Activated naive CD8-positive, alpha-beta T cell treated with anti-CD3 and anti-CD28 coated beads for 36 hours (primary cell): ENCODE data around the gene TREX2. TPM values are rescaled to one million over a fixed set of nuclear protein-coding genes. Genes with fewer than 3 reads are reported as not detected.

Source experiments
- DNase-seq: peaks from one replicate; pipeline ENCODE4 v3.0.0; 2021
- H3K27ac Mint-ChIP-seq: one replicate; pipeline ENCODE4 v1.8.0; 2022; ENCODE audit warnings: mild to moderate bottlenecking, moderate library complexity, mixed read lengths
- H3K27me3 Mint-ChIP-seq: one replicate; pipeline ENCODE4 v1.8.0; 2022; ENCODE audit warnings: mild to moderate bottlenecking, mixed read lengths
- H3K36me3 Mint-ChIP-seq: one replicate; pipeline ENCODE4 v1.8.0; 2021; ENCODE audit warnings: mild to moderate bottlenecking, mixed read lengths
- H3K4me1 Mint-ChIP-seq: one replicate; pipeline ENCODE4 v1.8.0; 2021; ENCODE audit warnings: mixed read lengths
- H3K4me3 Mint-ChIP-seq: one replicate; pipeline ENCODE4 v1.8.0; 2022; ENCODE audit warnings: mild to moderate bottlenecking, moderate library complexity, mixed read lengths
- H3K9me3 Mint-ChIP-seq: one replicate; pipeline ENCODE4 v1.8.0; 2022; ENCODE audit warnings: mixed read lengths
- total RNA-seq, 2 experiments: library from RNA; stranded (reverse); gene quantifications; one replicate each; pipeline ENCODE4 v1.2.3, GENCODE V29; 2021

The TREX2 gene
- total RNA-seq, 2 experiments from 2014 or later = 1.8 to 2.1 TPM

DNA sequence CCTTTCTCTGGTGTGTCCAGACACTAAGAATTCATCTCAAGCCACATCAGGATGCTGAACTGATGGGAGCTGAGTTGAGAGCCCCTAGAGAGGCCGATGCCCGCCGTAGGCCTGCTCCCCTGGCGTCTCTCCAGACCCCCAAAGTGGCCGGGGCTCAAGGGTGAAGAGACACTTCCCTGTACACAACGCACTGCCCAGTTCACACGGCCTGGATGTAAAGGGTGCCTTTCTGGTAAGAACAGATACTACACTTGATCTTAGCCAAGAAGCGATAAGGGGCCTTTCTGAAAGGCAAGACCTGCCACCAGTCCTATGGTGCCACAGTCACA, 5.1 kb upstream of the TREX2 start:
- Mint-ChIP-seq H3K9me3 (no peaks in the 10 kb centered on the region), H3K36me3 (no peaks in the 10 kb centered on the region), H3K4me3 (no peak overlapping the region), H3K27me3 (no peaks in the 10 kb centered on the region), H3K27ac (no peak overlapping the region), H3K4me1 (no peaks in the 10 kb centered on the region)
- no peak for DNase-seq

GRCh38 chrX:153450114-153450948, 4.5 kb upstream of the TREX2 start:
- H3K36me3 Mint-ChIP-seq = no peaks in the 10 kb centered on the region
- no peak overlapping the region for H3K27ac Mint-ChIP-seq
- H3K4me3 Mint-ChIP-seq = no peak overlapping the region
- no peaks in the 10 kb centered on the region for H3K4me1 Mint-ChIP-seq
- H3K9me3 Mint-ChIP-seq = no peaks in the 10 kb centered on the region
- H3K27me3 Mint-ChIP-seq = no peaks in the 10 kb centered on the region
- DNase-seq = no peak

DNA sequence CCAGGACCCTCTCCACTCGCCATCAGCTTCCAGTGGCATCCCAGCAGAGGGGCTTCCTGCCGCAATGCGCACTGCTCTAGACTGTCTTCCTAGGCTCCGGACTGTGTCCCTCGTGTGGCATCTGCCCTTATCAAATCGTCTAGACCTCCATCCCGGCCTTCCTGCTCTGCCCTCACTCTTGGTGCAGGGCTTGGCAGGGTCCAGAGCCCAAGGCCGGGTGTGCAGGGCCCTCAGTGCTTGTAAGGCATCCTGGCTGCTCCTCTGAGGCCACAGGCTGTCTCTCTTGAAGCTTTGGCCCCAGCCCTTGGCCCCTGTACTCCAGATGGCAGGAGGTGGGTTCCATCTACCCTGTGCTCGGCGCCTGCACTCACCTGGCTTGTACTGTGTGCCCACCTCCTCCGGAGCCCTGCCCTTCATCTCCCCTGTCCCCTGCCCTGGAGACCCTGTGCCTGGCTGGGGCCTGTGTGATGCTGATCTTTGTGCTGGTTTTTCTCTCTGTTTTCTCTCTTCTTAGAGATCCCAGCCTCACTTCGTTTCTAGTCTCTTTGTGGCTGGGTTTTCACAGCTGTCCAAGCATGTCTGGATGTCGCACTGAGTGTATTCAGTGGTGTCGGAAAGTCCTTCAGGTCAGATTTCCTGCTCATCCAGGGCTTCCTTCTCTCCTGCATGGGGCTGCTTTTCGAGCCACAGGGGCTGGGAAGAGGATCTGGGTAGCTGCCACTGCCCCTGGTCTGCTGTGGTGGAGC, 3.7 kb upstream of the TREX2 start:
- no peak overlapping the region for H3K4me3 Mint-ChIP-seq
- DNase-seq = no peak
- no peaks in the 10 kb centered on the region for H3K9me3 Mint-ChIP-seq
- no peaks in the 10 kb centered on the region for H3K36me3 Mint-ChIP-seq
- H3K27ac Mint-ChIP-seq = no peak overlapping the region
- H3K27me3 Mint-ChIP-seq = no peaks in the 10 kb centered on the region
- no peaks in the 10 kb centered on the region for H3K4me1 Mint-ChIP-seq

GRCh38 chrX:153448556-153449367, 2.9 kb upstream of the TREX2 start:
- Mint-ChIP-seq H3K4me3 (no peak overlapping the region), H3K27me3 (no peaks in the 10 kb centered on the region), H3K27ac (no peak overlapping the region), H3K4me1 (no peaks in the 10 kb centered on the region), H3K9me3 (no peaks in the 10 kb centered on the region), H3K36me3 (no peaks in the 10 kb centered on the region)
- DNase-seq = no peak

- no peaks in the 10 kb centered on the region for H3K36me3 Mint-ChIP-seq
- H3K9me3 Mint-ChIP-seq = no peaks in the 10 kb centered on the region
- no peak overlapping the region for H3K27ac Mint-ChIP-seq
Observed at GRCh38 chrX:153447581-153447960, 1.7 kb upstream of the TREX2 start.

DNA sequence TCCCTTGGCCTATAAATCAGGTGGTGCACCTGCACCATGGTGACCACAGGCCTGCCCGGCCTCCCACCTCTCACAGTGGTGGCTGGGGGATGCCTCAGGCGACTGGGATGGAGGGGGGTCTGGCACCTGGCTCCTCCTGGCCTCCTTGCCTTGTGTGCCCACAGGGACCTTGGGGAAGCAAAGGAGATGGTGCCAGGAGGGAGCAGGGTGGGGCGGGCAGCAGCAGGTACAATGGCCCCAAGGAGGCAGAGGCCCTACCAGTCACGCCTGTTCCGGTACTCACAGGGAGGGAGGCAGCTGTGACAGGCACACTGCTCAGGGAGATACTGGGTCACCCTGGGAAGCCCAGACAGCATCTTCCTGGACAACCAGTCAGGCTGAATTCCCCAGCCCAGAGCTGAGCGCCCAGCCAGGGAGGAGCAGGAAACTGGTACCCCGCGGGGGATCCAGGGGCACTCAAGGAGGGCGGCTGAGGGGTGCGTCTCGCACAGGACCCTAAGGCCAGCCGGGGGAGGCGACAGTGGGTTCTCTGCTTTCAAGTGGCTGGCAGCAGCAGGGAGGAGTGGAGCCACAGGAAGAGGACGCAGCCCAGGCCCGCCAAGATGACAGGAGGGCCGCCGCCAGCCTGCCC, 1.2 kb upstream of the TREX2 start:
- no peak for DNase-seq
- Mint-ChIP-seq H3K27ac (no peak overlapping the region), H3K36me3 (no peaks in the 10 kb centered on the region), H3K4me3 (no peak overlapping the region), H3K4me1 (no peaks in the 10 kb centered on the region), H3K9me3 (no peaks in the 10 kb centered on the region), H3K27me3 (no peaks in the 10 kb centered on the region)

More at GRCh38 chrX:153447581-153447960, 1.7 kb upstream of the TREX2 start:
- no peaks in the 10 kb centered on the region for H3K4me1 Mint-ChIP-seq
- no peaks in the 10 kb centered on the region for H3K27me3 Mint-ChIP-seq
- no peak for DNase-seq
- H3K4me3 Mint-ChIP-seq = no peak overlapping the region

- Mint-ChIP-seq H3K4me1 (no peaks in the 10 kb centered on the region), H3K4me3 (no peak overlapping the region), H3K36me3 (no peaks in the 10 kb centered on the region), H3K9me3 (no peaks in the 10 kb centered on the region), H3K27me3 (no peaks in the 10 kb centered on the region), H3K27ac (no peak overlapping the region)
- no peak for DNase-seq
Observed at GRCh38 chrX:153446636-153446936, 730 bp upstream of the TREX2 start.

GRCh38 chrX:153445106-153445855, 575 bp downstream of the TREX2 start:
- no peaks in the 10 kb centered on the region for H3K27me3 Mint-ChIP-seq
- no peaks in the 10 kb centered on the region for H3K4me1 Mint-ChIP-seq

GRCh38 chrX:153444333-153445011, 1.4 kb downstream of the TREX2 start:
- Mint-ChIP-seq H3K4me3 (no peak overlapping the region), H3K9me3 (no peaks in the 10 kb centered on the region), H3K27me3 (no peaks in the 10 kb centered on the region), H3K36me3 (no peaks in the 10 kb centered on the region), H3K4me1 (no peaks in the 10 kb centered on the region), H3K27ac (no peak overlapping the region)
- no peak for DNase-seq

More at GRCh38 chrX:153445106-153445855, 575 bp downstream of the TREX2 start:
- no peak overlapping the region for H3K27ac Mint-ChIP-seq
- no peaks in the 10 kb centered on the region for H3K36me3 Mint-ChIP-seq
- H3K9me3 Mint-ChIP-seq = no peaks in the 10 kb centered on the region
- H3K4me3 Mint-ChIP-seq = no peak overlapping the region
- DNase-seq = no peak

DNA sequence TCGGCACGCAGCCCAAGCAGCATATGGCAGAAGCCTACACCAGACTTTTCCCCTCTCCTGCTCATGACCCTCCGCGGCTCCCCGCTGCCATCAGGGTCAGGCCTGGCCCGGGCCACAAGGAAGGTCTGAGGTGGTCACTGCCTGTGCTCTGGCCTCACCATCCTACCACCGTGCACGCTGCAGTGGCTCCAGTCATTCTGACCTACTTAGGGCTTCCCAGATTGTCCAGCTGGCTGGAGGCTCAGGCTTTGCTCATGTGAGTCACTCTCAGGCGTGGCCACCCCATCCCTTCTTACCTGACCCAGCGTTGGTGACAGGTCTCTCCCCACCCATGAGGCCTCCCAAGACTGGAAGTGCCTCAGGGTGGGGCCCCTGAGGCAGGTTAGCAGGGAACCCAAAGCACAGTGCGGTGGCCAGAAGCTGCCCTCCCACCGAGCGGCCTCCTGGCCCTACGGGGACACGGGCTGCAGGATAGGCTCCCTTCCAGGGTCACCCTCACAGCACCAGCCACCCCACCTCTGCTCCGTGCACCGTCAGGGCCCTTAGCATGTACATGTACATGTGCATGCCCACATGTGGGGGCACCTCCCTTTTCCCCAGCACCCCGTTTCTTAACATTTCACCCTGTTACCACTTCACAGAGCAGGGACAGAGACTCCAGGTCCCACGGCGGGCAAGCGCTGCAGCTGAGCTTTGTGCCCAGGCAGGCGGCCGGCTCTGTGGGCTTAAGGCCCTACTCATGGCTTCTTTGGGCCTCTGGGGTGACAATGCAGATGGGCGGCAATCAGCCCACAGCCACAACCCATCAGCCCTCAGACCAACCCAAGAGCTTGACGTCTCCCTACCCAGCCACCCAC, 2.2 kb downstream of the TREX2 start:
- Mint-ChIP-seq H3K9me3 (no peaks in the 10 kb centered on the region), H3K27ac (no peak overlapping the region), H3K4me1 (no peaks in the 10 kb centered on the region), H3K4me3 (no peak overlapping the region), H3K36me3 (no peaks in the 10 kb centered on the region), H3K27me3 (no peaks in the 10 kb centered on the region)
- no peak for DNase-seq

- no peak for DNase-seq
- Mint-ChIP-seq H3K9me3 (no peaks in the 10 kb centered on the region), H3K4me3 (no peak overlapping the region), H3K36me3 (no peaks in the 10 kb centered on the region), H3K27me3 (no peaks in the 10 kb centered on the region), H3K4me1 (no peaks in the 10 kb centered on the region), H3K27ac (no peak overlapping the region)
Observed at GRCh38 chrX:153442463-153442862, 3.4 kb downstream of the TREX2 start.

- Mint-ChIP-seq H3K27ac (no peak overlapping the region), H3K9me3 (no peaks in the 10 kb centered on the region), H3K36me3 (no peaks in the 10 kb centered on the region), H3K4me3 (no peak overlapping the region), H3K27me3 (no peaks in the 10 kb centered on the region), H3K4me1 (no peaks in the 10 kb centered on the region)
- DNase-seq = no peak
Observed at GRCh38 chrX:153441981-153442380, 3.9 kb downstream of the TREX2 start.

DNA sequence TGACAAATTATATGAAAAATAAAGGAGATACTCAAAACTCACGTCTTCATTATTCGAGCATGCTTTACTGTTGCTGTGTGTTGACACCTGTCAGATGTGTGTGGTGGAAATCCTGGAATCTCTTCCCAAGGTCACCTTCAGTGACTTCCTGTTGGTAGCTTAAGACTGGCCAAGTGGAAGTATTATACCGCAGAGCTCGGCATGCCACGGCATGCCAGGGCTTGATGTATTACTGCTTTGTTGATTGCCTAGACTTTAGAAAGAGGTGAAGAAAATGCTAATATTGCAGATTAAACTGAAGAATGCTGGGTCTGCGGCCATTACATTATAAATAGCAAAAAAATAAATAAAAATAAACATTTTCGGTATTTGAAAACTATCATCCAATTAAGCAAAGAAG, 4.6 kb downstream of the TREX2 start:
- Mint-ChIP-seq H3K4me3 (no peak overlapping the region), H3K36me3 (no peaks in the 10 kb centered on the region), H3K27ac (no peak overlapping the region), H3K9me3 (no peaks in the 10 kb centered on the region), H3K27me3 (no peaks in the 10 kb centered on the region), H3K4me1 (no peaks in the 10 kb centered on the region)
- no peak for DNase-seq
